GM21619 (cell line): ENCODE measurements around the gene KCNJ8.
"Not testable (repeated sequence)": the region's sequence is repeated elsewhere in the genome, so short reads cannot be mapped to it uniquely, and the experiment has no call there.

Experiments used
- ATAC-seq: cut with Tn5 transposase; IDR thresholded peaks from one replicate; pipeline ENCODE4 v1.9.1; 2021; ENCODE audit not compliant: unreplicated experiment

The KCNJ8 gene

GRCh38 chr12:21788089-21788983 is 13.8 kb upstream of the KCNJ8 start:
- no peak for ATAC-seq

GRCh38 chr12:21786041-21786531 is 11.6 kb upstream of the KCNJ8 start:
- no peak for ATAC-seq

- ATAC-seq: not testable (repeated sequence)
Observed at GRCh38 chr12:21782723-21783122, 8.2 kb upstream of the KCNJ8 start.

GRCh38 chr12:21780786-21781185 is 6.3 kb upstream of the KCNJ8 start:
- no peak for ATAC-seq

GRCh38 chr12:21776175-21776574 is 1.7 kb upstream of the KCNJ8 start:
- no peak for ATAC-seq

- ATAC-seq: no peak
Observed at GRCh38 chr12:21775133-21775820, 771 bp upstream of the KCNJ8 start.

- no peak for ATAC-seq
Observed at GRCh38 chr12:21773806-21774205, 700 bp downstream of the KCNJ8 start.

GRCh38 chr12:21773263-21773741 is 1.2 kb downstream of the KCNJ8 start:
- no peak for ATAC-seq

- no peak for ATAC-seq
Observed at GRCh38 chr12:21771311-21771710, 3.2 kb downstream of the KCNJ8 start.

GRCh38 chr12:21769307-21769706 is 5.2 kb downstream of the KCNJ8 start:
- no peak for ATAC-seq

- no peak for ATAC-seq
Observed at GRCh38 chr12:21766403-21766802, 8.1 kb downstream of the KCNJ8 start.

- ATAC-seq: no peak
Observed at GRCh38 chr12:21764950-21765349, 9.6 kb downstream of the KCNJ8 start.

- no peak for ATAC-seq
Observed at GRCh38 chr12:21764065-21764464, 10.4 kb downstream of the KCNJ8 start.

- ATAC-seq: no peak
Observed at GRCh38 chr12:21763531-21763930, 11.0 kb downstream of the KCNJ8 start.

GRCh38 chr12:21759737-21760136 is 14.8 kb downstream of the KCNJ8 start:
- ATAC-seq: no peak

GRCh38 chr12:21757735-21758134 is 16.8 kb downstream of the KCNJ8 start:
- no peak for ATAC-seq

- ATAC-seq: no peak
Observed at GRCh38 chr12:21756699-21757098, 17.8 kb downstream of the KCNJ8 start.

- ATAC-seq: no peak
Observed at GRCh38 chr12:21751517-21751916, 23.0 kb downstream of the KCNJ8 start.

- no peak for ATAC-seq
Observed at GRCh38 chr12:21745258-21745657, 29.2 kb downstream of the KCNJ8 start.

GRCh38 chr12:21731144-21731543 is 43.4 kb downstream of the KCNJ8 start:
- no peak for ATAC-seq

- no peak for ATAC-seq
Observed at GRCh38 chr12:21725731-21726130, 48.8 kb downstream of the KCNJ8 start.
